ENCODE data around the gene HSPB6.

HSPB6 gene

GRCh38 chr19:35777086-35777841, 20.4 kb upstream of the HSPB6 start:
- no peak for DNase-seq (ENCODE audit: low read depth in 1 of 2, low spot score in 1 of 2)
- TF ChIP-seq REST (IDR thresholded peaks at IDR 0.05; ENCODE audit: insufficient replicate concordance, low read depth) (no peak), GABPA (IDR thresholded peaks at IDR 0.05; ENCODE audit: low read depth) (no peak), SPI1 (IDR thresholded peaks at IDR 0.05; ENCODE audit: borderline replicate concordance, low read depth) (no peak), POLR2AphosphoS5 (IDR thresholded peaks at IDR 0.05; ENCODE audit: low read depth) (no peak), CTCF (IDR thresholded peaks at IDR 0.05; ENCODE audit: insufficient read depth, low read length) (no peak)
- Histone ChIP-seq H3K27me3 (ENCODE audit: insufficient read depth, poor library complexity, severe bottlenecking) (no peaks in the 10 kb centered on the region), H3K4me3 (replicated peaks; ENCODE audit: insufficient read depth, low read length) (no peak overlapping the region), H3K27ac (replicated peaks) (no peak overlapping the region)

- no peak for TF ChIP-seq POLR2AphosphoS5 (IDR thresholded peaks at IDR 0.05; ENCODE audit: low read depth)
- no peak for TF ChIP-seq REST (IDR thresholded peaks at IDR 0.05; ENCODE audit: insufficient replicate concordance, low read depth)
- no peak for TF ChIP-seq SPI1 (IDR thresholded peaks at IDR 0.05; ENCODE audit: borderline replicate concordance, low read depth)
- no peak for TF ChIP-seq GABPA (IDR thresholded peaks at IDR 0.05; ENCODE audit: low read depth)
- TF ChIP-seq CTCF (IDR thresholded peaks at IDR 0.05; ENCODE audit: insufficient read depth, low read length), result no peak
- H3K27me3 ChIP-seq (ENCODE audit: insufficient read depth, poor library complexity, severe bottlenecking), result no peaks in the 10 kb centered on the region
- DNase-seq (ENCODE audit: low read depth in 1 of 2, low spot score in 1 of 2), result no peak
- no peak overlapping the region for H3K27ac ChIP-seq (replicated peaks)
- H3K4me3 ChIP-seq (replicated peaks; ENCODE audit: insufficient read depth, low read length), result peak overlapping the region; percentile 87
These were observed 19.4 kb upstream of the HSPB6 start for GRCh38 chr19:35776102-35776788.

- H3K27me3 ChIP-seq (ENCODE audit: insufficient read depth, poor library complexity, severe bottlenecking), result no peaks in the 10 kb centered on the region
- H3K27ac ChIP-seq (replicated peaks), result peak within 1 kb of the TSS; percentile 43
- TF ChIP-seq CTCF (IDR thresholded peaks at IDR 0.05; ENCODE audit: insufficient read depth, low read length) (no peak), GABPA (IDR thresholded peaks at IDR 0.05; ENCODE audit: low read depth) (no peak), REST (IDR thresholded peaks at IDR 0.05; ENCODE audit: insufficient replicate concordance, low read depth) (no peak), POLR2AphosphoS5 (IDR thresholded peaks at IDR 0.05; ENCODE audit: low read depth) (no peak), SPI1 (IDR thresholded peaks at IDR 0.05; ENCODE audit: borderline replicate concordance, low read depth) (no peak)
- DNase-seq (ENCODE audit: low read depth in 1 of 2, low spot score in 1 of 2), result peak; percentile 90 to 99
- peak within 1 kb of the TSS; percentile 87 for H3K4me3 ChIP-seq (replicated peaks; ENCODE audit: insufficient read depth, low read length)
These were observed 18.7 kb upstream of the HSPB6 start, which contains the start of gene ARHGAP33 for GRCh38 chr19:35775298-35776101. Gene ARHGAP33 (plus strand): TSS chr19:35775564. CDS start chr19:35775659, 95 bp downstream.

Data from HL-60 (cell line).